Testis (tissue), 3 donors: ENCODE results near the gene ANO3. TPM values are rescaled to one million over a fixed set of nuclear protein-coding genes. Genes with fewer than 3 reads are reported as not detected.

Source experiments
- DNase-seq: peaks from one replicate; pipeline ENCODE4 v3.0.0-alpha.2; 2019
- H3K27ac ChIP-seq, 2 donors: fragments of 200-600 bp; sonication (generic); one replicate each; pipeline ENCODE4 v1.5.1; 2019
- H3K27me3 ChIP-seq: fragments of 200-600 bp; sonication (generic); one replicate; pipeline ENCODE4 v1.5.1; 2019
- H3K36me3 ChIP-seq: fragments of 200-600 bp; sonication (generic); one replicate; pipeline ENCODE4 v1.5.1; 2017; ENCODE audit warnings: low read depth; ENCODE audit errors: missing control alignments
- H3K4me1 ChIP-seq: fragments of 200-600 bp; sonication (generic); one replicate; pipeline ENCODE4 v1.5.1; 2019
- H3K4me3 ChIP-seq, 2 donors: fragments of 200-600 bp; sonication (generic); one replicate each; pipeline ENCODE4 v1.5.1; 2017 to 2019
- H3K9me3 ChIP-seq: fragments of 200-600 bp; sonication (generic); one replicate; pipeline ENCODE4 v1.5.1; 2017
- POLR2A ChIP-seq: fragments of 450-650 bp; IDR thresholded peaks from one replicate; pipeline ENCODE4 v1.6.1; 2017; ENCODE audit warnings: antibody characterized with exemption, mild to moderate bottlenecking, moderate library complexity
- WGBS, 2 donors: methylation state at CpG; one replicate each; pipeline ENCODE4 v1.1.5; 2018; 5-methylcytosine and 5-hydroxymethylcytosine counted together
- intact Hi-C: fragments of 100-400 bp; cut with DNase I; formaldehyde crosslinking; loops from one replicate; pipeline ENCODE4 v1.15.1; 2023; ENCODE audit warnings: low total_unique reads
- polyA plus RNA-seq: library from polyadenylated mRNA; stranded (reverse); fragments of 350-450 nt; fragmentation: Illumina TruSeq; extraction: RNeasy Lipid Tissue Mini Kit (QIAGEN cat#74804); gene quantifications from one replicate; pipeline ENCODE4 v1.2.3, GENCODE V29; 2014; ENCODE audit warnings: low read depth, low replicate concordance; ENCODE audit not compliant: insufficient read depth
- total RNA-seq, 2 donors: library from RNA; depleted of rRNA; stranded (reverse); fragments of >200 nt; gene quantifications; one replicate each; pipeline ENCODE4 v1.2.3, GENCODE V29; 2016
- TF ChIP-seq, protein P1 (sequence below), 3 experiments: fragments of 450-650 bp in 2 of 3; fragments of 200-600 bp in 1 of 3; sonication (generic) in 1 of 3; IDR thresholded peaks; one replicate each; pipeline ENCODE4 v1.5.1; 2016 to 2019; ENCODE audit warnings: antibody characterized with exemption in 3 of 3, mild to moderate bottlenecking in 2 of 3, moderate library complexity in 1 of 3

ANO3 gene
- total and polyA plus RNA-seq, 3 donors from 2014 or later = 1.9 to 2.4 (median 2.2) TPM

DNA sequence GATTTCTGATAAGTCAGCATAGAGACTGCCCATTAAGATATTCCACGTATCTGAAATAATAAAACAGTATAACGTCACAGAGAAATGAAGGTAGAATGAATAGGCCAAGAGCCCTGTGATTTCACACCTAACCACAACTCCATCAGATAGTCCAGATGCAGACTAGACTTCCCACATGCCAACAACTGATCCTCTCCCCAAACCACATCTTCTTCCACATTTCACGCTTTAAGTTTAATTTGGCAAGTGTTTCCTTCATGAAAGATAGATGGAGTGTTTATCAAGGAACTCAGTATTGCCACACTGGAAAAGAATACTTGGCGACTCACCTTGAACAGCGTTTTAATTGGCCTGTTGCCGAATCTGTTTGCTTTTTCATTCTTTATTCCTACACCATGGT is 158.6 kb downstream of the ANO3 start:
- no peak for DNase-seq
- Histone ChIP-seq H3K27ac (no peak overlapping the region), H3K27me3 (no peaks in the 10 kb centered on the region), H3K4me3 (no peak overlapping the region), H3K4me1 (no peaks in the 10 kb centered on the region), H3K36me3 (no peaks in the 10 kb centered on the region), H3K9me3 (no peaks in the 10 kb centered on the region)
- 67 to 74% methylated on average over 6 of the region's 6 CpGs for WGBS, 2 donors
- intact Hi-C loops = no loop called here
- no peak for TF ChIP-seq POLR2A
- TF ChIP-seq, protein P1, sequence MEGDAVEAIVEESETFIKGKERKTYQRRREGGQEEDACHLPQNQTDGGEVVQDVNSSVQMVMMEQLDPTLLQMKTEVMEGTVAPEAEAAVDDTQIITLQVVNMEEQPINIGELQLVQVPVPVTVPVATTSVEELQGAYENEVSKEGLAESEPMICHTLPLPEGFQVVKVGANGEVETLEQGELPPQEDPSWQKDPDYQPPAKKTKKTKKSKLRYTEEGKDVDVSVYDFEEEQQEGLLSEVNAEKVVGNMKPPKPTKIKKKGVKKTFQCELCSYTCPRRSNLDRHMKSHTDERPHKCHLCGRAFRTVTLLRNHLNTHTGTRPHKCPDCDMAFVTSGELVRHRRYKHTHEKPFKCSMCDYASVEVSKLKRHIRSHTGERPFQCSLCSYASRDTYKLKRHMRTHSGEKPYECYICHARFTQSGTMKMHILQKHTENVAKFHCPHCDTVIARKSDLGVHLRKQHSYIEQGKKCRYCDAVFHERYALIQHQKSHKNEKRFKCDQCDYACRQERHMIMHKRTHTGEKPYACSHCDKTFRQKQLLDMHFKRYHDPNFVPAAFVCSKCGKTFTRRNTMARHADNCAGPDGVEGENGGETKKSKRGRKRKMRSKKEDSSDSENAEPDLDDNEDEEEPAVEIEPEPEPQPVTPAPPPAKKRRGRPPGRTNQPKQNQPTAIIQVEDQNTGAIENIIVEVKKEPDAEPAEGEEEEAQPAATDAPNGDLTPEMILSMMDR (IDR thresholded peaks at IDR 0.05) = no peak

DNA sequence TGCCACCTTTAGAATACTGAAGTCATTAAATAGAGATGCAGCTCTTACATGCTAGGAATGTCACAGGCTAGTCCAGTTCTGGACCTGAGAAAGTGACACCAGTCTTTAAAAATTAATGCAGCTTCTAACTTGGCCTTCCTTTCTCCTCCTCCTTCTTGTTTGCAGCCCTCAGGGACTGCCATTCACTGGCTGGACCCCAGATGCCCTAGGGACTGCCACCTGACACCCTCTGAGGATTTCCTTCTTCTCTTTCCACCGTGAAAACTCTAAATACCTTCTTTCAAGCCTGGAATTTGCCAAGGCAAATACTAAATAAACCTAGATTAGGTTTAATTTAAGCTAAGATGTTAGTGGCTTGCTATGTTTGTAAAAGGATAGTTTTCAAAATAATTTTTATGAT is 161.7 kb downstream of the ANO3 start:
- H3K27ac ChIP-seq = no peak overlapping the region
- no peaks in the 10 kb centered on the region for H3K4me1 ChIP-seq
- TF ChIP-seq, protein P1 (IDR thresholded peaks at IDR 0.05) = no peak
- TF ChIP-seq POLR2A = no peak
- 37 to 73% methylated on average over 1 of the region's 1 CpG for WGBS, 2 donors
- no peak overlapping the region for H3K4me3 ChIP-seq
- DNase-seq = no peak
- intact Hi-C loops = no loop called here
- no peaks in the 10 kb centered on the region for H3K9me3 ChIP-seq
- no peaks in the 10 kb centered on the region for H3K27me3 ChIP-seq
- no peaks in the 10 kb centered on the region for H3K36me3 ChIP-seq

DNA sequence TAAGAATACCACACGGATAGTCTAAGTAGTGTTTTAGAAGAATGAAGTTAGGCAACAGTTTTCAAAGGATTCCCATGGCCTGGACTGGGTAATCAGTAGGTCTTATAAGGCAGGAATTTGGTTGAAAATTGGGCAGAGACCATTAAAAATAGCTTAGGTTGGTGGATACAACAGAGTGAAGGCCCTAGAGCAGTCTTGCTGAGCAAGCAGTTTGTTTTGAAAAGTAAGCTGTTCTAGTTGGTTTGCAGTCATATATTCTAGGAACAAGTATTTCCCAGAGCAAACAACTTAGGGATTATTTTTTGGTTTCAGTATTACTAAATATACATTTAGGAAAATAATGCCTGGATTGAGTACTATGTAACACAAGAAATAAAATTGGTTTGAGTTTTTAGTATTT is 175.3 kb downstream of the ANO3 start:
- no peak overlapping the region for H3K27ac ChIP-seq
- WGBS, 2 donors = 0 to 44% methylated on average over 1 of the region's 1 CpG
- H3K27me3 ChIP-seq = no peaks in the 10 kb centered on the region
- H3K4me3 ChIP-seq = no peak overlapping the region
- H3K36me3 ChIP-seq = no peaks in the 10 kb centered on the region
- no peak for DNase-seq
- H3K4me1 ChIP-seq = no peaks in the 10 kb centered on the region
- no peaks in the 10 kb centered on the region for H3K9me3 ChIP-seq
- intact Hi-C loops = no loop called here
- TF ChIP-seq, protein P1 (IDR thresholded peaks at IDR 0.05) = no peak
- no peak for TF ChIP-seq POLR2A

DNA sequence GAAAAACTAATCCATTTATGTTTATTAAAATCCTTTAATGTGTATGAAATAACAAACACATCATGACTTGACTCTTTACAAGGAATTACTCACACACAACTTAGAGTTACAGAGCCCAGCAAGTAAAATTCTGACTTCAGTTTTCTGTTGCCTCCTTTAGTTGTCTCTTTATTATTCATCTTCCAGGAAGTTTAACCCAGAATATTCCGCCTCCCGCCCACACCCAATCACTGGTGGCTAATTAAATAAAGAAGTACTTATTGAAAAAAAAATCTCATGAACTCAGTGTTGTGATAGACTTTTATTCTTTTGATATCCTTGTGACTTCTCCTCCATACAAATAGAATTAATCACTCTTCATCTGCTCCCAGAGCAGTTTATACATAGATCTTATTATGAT is 178.2 kb downstream of the ANO3 start:
- DNase-seq = no peak
- Histone ChIP-seq H3K27me3 (no peaks in the 10 kb centered on the region), H3K9me3 (no peaks in the 10 kb centered on the region), H3K36me3 (no peaks in the 10 kb centered on the region), H3K27ac (no peak overlapping the region), H3K4me1 (no peaks in the 10 kb centered on the region), H3K4me3 (no peak overlapping the region)
- WGBS, 2 donors = 91 to 98% methylated on average over 2 of the region's 2 CpGs
- TF ChIP-seq, protein P1 (IDR thresholded peaks at IDR 0.05) = no peak
- no peak for TF ChIP-seq POLR2A
- intact Hi-C loops = no loop called here

DNA sequence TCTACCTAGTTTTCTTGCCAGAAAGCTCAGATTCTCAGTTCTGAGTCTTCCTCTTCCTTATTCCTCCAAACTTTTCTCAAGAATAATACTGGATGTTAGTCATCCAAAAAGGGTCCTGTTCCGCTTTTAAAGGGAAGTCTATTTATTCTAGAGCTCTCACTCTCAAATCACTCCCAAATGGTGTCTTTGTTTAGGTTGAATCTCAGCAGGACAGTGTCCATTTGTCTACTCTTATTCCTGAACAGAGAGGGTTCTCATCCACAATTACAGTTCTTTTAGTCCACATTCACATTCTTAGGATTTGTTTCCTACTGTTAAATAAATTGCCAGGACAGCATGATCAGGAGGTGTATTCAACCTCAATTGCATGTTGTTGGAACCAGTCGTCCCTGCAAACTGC is 178.8 kb downstream of the ANO3 start:
- WGBS, 2 donors = 73 to 78% methylated on average over 2 of the region's 2 CpGs
- no peaks in the 10 kb centered on the region for H3K36me3 ChIP-seq
- DNase-seq = no peak
- no peaks in the 10 kb centered on the region for H3K9me3 ChIP-seq
- TF ChIP-seq, protein P1 (IDR thresholded peaks at IDR 0.05) = no peak
- TF ChIP-seq POLR2A = no peak
- H3K4me3 ChIP-seq = no peak overlapping the region
- no peaks in the 10 kb centered on the region for H3K4me1 ChIP-seq
- no peaks in the 10 kb centered on the region for H3K27me3 ChIP-seq
- intact Hi-C loops = no loop called here
- no peak overlapping the region for H3K27ac ChIP-seq
